ENCODE data around the gene VMP1.
"Not testable (repeated sequence)": the region's sequence is repeated elsewhere in the genome, so short reads cannot be mapped to it uniquely, and the experiment has no call there.

VMP1 gene

GRCh38 chr17:59870482-59870881 lies 163.0 kb downstream of the VMP1 start:
- no peak overlapping the region for H3K4me3 ChIP-seq (replicated peaks; ENCODE audit: low read depth, low read length)
- DNase-seq (ENCODE audit: extremely low read depth, low read depth): no peak
- TF ChIP-seq, protein P1, sequence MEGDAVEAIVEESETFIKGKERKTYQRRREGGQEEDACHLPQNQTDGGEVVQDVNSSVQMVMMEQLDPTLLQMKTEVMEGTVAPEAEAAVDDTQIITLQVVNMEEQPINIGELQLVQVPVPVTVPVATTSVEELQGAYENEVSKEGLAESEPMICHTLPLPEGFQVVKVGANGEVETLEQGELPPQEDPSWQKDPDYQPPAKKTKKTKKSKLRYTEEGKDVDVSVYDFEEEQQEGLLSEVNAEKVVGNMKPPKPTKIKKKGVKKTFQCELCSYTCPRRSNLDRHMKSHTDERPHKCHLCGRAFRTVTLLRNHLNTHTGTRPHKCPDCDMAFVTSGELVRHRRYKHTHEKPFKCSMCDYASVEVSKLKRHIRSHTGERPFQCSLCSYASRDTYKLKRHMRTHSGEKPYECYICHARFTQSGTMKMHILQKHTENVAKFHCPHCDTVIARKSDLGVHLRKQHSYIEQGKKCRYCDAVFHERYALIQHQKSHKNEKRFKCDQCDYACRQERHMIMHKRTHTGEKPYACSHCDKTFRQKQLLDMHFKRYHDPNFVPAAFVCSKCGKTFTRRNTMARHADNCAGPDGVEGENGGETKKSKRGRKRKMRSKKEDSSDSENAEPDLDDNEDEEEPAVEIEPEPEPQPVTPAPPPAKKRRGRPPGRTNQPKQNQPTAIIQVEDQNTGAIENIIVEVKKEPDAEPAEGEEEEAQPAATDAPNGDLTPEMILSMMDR (IDR thresholded peaks at IDR 0.05; ENCODE audit: low read depth, low read length, missing control alignments): no peak

DNA sequence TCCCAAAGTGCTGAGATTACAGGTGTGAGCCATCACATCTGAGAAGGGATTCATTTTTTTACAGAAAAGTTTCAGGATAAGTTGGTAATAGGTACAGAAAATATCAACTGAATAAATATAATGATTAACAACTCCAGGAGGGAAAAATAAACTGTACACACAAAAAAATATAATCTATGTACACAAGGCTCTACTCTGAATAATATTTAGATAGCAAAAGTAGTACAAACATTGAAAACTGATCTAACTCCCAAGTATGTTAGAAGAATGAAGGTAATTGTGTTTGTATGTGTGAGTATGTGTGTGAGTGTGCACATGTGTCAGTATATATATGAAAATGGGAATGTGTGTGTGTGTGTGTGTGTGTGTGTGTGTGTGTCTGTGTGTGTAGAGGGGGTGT lies 164.9 kb downstream of the VMP1 start:
- TF ChIP-seq, protein P1 (IDR thresholded peaks at IDR 0.05; ENCODE audit: low read depth, low read length, missing control alignments): no peak
- no peak overlapping the region for H3K4me3 ChIP-seq (replicated peaks; ENCODE audit: low read depth, low read length)
- no peak for DNase-seq (ENCODE audit: extremely low read depth, low read depth)

DNA sequence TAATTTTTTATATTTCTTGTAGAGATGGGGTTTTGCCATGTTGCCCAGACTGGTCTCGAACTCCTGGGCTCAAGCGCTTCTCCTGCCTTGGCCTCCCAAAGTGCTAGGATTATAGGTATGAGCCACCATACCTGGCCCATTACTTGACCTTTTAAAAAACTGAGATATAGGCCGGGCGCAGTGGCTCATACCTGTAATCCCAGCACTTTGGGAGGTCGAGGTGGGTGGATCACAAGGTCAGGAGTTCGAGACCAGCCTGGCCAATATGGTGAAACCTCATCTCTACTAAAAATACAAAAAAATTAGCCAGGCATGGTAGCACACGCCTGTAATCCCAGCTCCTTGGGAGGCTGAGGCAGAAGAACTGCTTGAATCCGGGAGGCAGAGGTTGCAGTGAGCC lies 166.0 kb downstream of the VMP1 start:
- not testable (repeated sequence) for H3K4me3 ChIP-seq (replicated peaks; ENCODE audit: low read depth, low read length); DNase-seq (ENCODE audit: extremely low read depth, low read depth)

DNA sequence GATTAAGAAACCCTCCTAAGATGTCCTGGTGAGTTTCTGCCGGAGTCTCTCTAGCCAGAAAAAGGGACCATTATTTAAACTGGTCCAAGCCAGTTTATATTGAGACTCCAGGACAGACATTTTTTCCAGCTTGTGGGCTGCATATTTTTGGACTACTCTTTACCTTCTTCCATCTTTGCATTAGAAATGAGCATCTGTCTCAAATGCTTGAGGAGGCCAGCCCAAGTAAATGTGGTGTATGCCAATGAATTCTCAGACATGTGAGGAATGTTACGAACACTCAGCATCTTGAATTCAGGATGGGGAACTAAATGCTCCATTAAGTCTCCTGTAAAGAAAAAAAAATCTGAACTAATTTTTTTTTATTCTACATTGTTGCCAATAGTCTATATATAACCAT lies 166.9 kb downstream of the VMP1 start:
- TF ChIP-seq, protein P1 (IDR thresholded peaks at IDR 0.05; ENCODE audit: low read depth, low read length, missing control alignments): no peak
- no peak for DNase-seq (ENCODE audit: extremely low read depth, low read depth)

DNA sequence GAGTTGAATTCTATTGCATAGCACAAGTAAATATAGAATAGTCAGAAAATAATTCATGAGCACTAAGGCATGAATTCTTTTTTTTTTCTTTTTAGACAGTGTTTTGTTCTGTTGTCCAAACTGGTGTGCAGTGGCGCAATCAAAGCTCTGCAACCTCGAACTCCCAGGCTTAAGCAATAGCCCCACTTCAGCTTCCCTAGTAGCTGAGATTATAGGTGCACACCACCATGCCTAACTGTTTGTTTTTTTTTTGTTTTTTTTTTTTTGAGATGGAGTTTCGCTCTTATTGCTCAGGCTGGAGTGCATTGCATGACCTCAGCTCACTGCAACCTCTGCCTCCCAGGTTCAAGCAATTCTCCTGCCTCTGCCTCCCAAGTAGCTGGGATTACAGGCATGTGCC lies 168.7 kb downstream of the VMP1 start:
- no peak overlapping the region for H3K4me3 ChIP-seq (replicated peaks; ENCODE audit: low read depth, low read length)
- DNase-seq (ENCODE audit: extremely low read depth, low read depth): no peak
- TF ChIP-seq, protein P1 (IDR thresholded peaks at IDR 0.05; ENCODE audit: low read depth, low read length, missing control alignments): no peak

More for the DNA sequence above, 166.9 kb downstream of the VMP1 start:
- H3K4me3 ChIP-seq (replicated peaks; ENCODE audit: low read depth, low read length): no peak overlapping the region

DNA sequence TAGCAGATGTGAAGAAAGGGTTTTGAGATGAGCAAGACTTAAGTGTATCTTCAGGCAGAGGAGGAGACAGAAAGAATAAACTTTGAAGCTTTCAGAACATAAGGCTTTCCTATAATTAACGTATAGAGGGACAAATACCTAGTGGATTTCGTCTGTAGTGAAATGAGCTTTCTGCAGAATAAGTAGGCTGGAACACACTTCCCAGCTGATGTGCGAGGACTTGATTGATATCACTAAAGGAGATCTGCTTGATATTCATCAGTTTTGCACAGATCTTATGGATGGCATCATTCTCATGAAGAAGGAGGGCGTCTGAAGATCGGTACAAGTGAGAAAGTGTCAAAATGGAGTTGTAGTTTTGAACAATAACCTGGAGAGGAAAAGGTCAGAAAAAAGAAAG lies 170.5 kb downstream of the VMP1 start:
- DNase-seq (ENCODE audit: extremely low read depth, low read depth): no peak
- H3K4me3 ChIP-seq (replicated peaks; ENCODE audit: low read depth, low read length): no peak overlapping the region
- TF ChIP-seq, protein P1 (IDR thresholded peaks at IDR 0.05; ENCODE audit: low read depth, low read length, missing control alignments): no peak

DNA sequence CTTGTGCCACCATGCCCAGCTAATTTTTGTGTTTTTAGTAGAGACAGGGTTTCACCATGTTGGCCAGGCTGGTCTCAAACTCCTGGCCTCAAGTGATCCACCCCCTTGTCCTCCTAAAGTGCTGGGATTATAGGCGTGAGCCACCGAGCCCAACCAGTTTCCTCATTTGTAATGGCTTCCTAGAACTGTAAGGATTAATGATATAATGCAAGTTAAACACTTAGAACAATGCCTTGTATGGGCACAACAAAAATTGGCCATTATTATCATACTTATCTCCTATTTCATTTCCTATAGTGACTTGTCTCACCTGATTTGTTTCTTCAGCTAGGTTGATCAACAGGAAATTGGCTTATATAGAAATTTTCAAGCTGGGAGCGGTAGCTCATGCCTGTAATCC lies 171.2 kb downstream of the VMP1 start:
- H3K4me3 ChIP-seq (replicated peaks; ENCODE audit: low read depth, low read length): no peak overlapping the region
- no peak for DNase-seq (ENCODE audit: extremely low read depth, low read depth)
- TF ChIP-seq, protein P1 (IDR thresholded peaks at IDR 0.05; ENCODE audit: low read depth, low read length, missing control alignments): no peak
